ENCODE measurements around the gene SPIRE2. TPM values are rescaled to one million over a fixed set of nuclear protein-coding genes. Genes with fewer than 3 reads are reported as not detected.

The SPIRE2 gene
- polyA plus RNA-seq, 1 donor (not counting 4 experiments of a cell fraction or from before 2014, with no cell fraction given), result 1.1 TPM

GRCh38 chr16:89828870-89829629 is 775 bp downstream of the SPIRE2 start:
- dilution Hi-C loops (cut with MboI; ENCODE audit: extremely low pct_ligation_motif_present, low sequenced_read_pairs), result no loop called here
- no peak for FAIRE-seq
- no peak for TF ChIP-seq EZH2 (IDR thresholded peaks at IDR 0.05; ENCODE audit: low read length)
- TF ChIP-seq, protein P1, sequence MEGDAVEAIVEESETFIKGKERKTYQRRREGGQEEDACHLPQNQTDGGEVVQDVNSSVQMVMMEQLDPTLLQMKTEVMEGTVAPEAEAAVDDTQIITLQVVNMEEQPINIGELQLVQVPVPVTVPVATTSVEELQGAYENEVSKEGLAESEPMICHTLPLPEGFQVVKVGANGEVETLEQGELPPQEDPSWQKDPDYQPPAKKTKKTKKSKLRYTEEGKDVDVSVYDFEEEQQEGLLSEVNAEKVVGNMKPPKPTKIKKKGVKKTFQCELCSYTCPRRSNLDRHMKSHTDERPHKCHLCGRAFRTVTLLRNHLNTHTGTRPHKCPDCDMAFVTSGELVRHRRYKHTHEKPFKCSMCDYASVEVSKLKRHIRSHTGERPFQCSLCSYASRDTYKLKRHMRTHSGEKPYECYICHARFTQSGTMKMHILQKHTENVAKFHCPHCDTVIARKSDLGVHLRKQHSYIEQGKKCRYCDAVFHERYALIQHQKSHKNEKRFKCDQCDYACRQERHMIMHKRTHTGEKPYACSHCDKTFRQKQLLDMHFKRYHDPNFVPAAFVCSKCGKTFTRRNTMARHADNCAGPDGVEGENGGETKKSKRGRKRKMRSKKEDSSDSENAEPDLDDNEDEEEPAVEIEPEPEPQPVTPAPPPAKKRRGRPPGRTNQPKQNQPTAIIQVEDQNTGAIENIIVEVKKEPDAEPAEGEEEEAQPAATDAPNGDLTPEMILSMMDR (optimal IDR thresholded peaks at IDR 0.05 in 1 of 3, IDR thresholded peaks at IDR 0.05 in 1 of 3, conservative IDR thresholded peaks at IDR 0.05 in 1 of 3; ENCODE audit: extremely low read depth in 1 of 3, insufficient read depth in 2 of 3, low read length in 3 of 3), result no peak
- Histone ChIP-seq H3K27ac (ENCODE audit: control insufficient read depth, insufficient read depth, low read length) (no peak overlapping the region), H3K79me2 (ENCODE audit: control insufficient read depth, insufficient read depth, low read length) (no peaks in the 10 kb centered on the region), H3K27me3 (ENCODE audit: control insufficient read depth, extremely low read depth, insufficient read depth, low read length) (no peaks in the 10 kb centered on the region), H3K36me3 (ENCODE audit: control insufficient read depth in 2 of 2, extremely low read depth in 1 of 2, insufficient read depth in 2 of 2, low read length in 2 of 2) (no peaks in the 10 kb centered on the region), H4K20me1 (ENCODE audit: control insufficient read depth, extremely low read depth, insufficient read depth, low read length) (no peaks in the 10 kb centered on the region), H3K9me3 (ENCODE audit: control insufficient read depth, low read depth, low read length) (no peaks in the 10 kb centered on the region), H3K9ac (ENCODE audit: control insufficient read depth, extremely low read depth, insufficient read depth, low read length) (no peak overlapping the region), H3K4me1 (ENCODE audit: control insufficient read depth, extremely low read depth, insufficient read depth, low read length) (peaks cover 5% of the 10 kb centered on the region), H3K9me1 (ENCODE audit: control insufficient read depth, extremely low read depth, insufficient read depth, low read length) (no peaks in the 10 kb centered on the region), H2AFZ (ENCODE audit: control insufficient read depth, low read length) (no peak overlapping the region), H3K4me2 (ENCODE audit: control insufficient read depth, extremely low read depth, insufficient read depth, low read depth, low read length) (peak overlapping the region; percentile 70), H3K4me3 (ENCODE audit: control insufficient read depth in 2 of 3, extremely low read depth in 1 of 3, insufficient read depth in 2 of 3, low read depth in 1 of 3, low read length in 3 of 3) (peak overlapping the region; percentile 38 to 51 (median 49))
- DNase-seq (ENCODE audit: low read depth, low spot score), result no peak

GRCh38 chr16:89829630-89830437 is 1.6 kb downstream of the SPIRE2 start:
- no peaks in the 10 kb centered on the region for H3K9me3 ChIP-seq (ENCODE audit: control insufficient read depth, low read depth, low read length)
- H2AFZ ChIP-seq (ENCODE audit: control insufficient read depth, low read length), result no peak overlapping the region
- no peaks in the 10 kb centered on the region for H4K20me1 ChIP-seq (ENCODE audit: control insufficient read depth, extremely low read depth, insufficient read depth, low read length)
- H3K36me3 ChIP-seq (ENCODE audit: control insufficient read depth in 2 of 2, extremely low read depth in 1 of 2, insufficient read depth in 2 of 2, low read length in 2 of 2), result no peaks in the 10 kb centered on the region
- DNase-seq (ENCODE audit: low read depth, low spot score) (no peak), FAIRE-seq (no peak)
- H3K79me2 ChIP-seq (ENCODE audit: control insufficient read depth, insufficient read depth, low read length), result no peaks in the 10 kb centered on the region
- no peak for TF ChIP-seq EZH2 (IDR thresholded peaks at IDR 0.05; ENCODE audit: low read length)
- TF ChIP-seq, protein P1 (optimal IDR thresholded peaks at IDR 0.05 in 1 of 3, IDR thresholded peaks at IDR 0.05 in 1 of 3, conservative IDR thresholded peaks at IDR 0.05 in 1 of 3; ENCODE audit: extremely low read depth in 1 of 3, insufficient read depth in 2 of 3, low read length in 3 of 3), result no peak
- no peak overlapping the region for H3K4me2 ChIP-seq (ENCODE audit: control insufficient read depth, extremely low read depth, insufficient read depth, low read depth, low read length)
- dilution Hi-C loops (cut with MboI; ENCODE audit: extremely low pct_ligation_motif_present, low sequenced_read_pairs), result no loop called here
- H3K9ac ChIP-seq (ENCODE audit: control insufficient read depth, extremely low read depth, insufficient read depth, low read length), result no peak overlapping the region
- no peak overlapping the region for H3K27ac ChIP-seq (ENCODE audit: control insufficient read depth, insufficient read depth, low read length)
- H3K4me1 ChIP-seq (ENCODE audit: control insufficient read depth, extremely low read depth, insufficient read depth, low read length), result peaks cover 5% of the 10 kb centered on the region
- no peaks in the 10 kb centered on the region for H3K27me3 ChIP-seq (ENCODE audit: control insufficient read depth, extremely low read depth, insufficient read depth, low read length)
- no peaks in the 10 kb centered on the region for H3K9me1 ChIP-seq (ENCODE audit: control insufficient read depth, extremely low read depth, insufficient read depth, low read length)
- H3K4me3 ChIP-seq (ENCODE audit: control insufficient read depth in 2 of 3, extremely low read depth in 1 of 3, insufficient read depth in 2 of 3, low read depth in 1 of 3, low read length in 3 of 3), result no peak overlapping the region
